ENCODE results near the gene TOMM70. TPM values are rescaled to one million over a fixed set of nuclear protein-coding genes. Genes with fewer than 3 reads are reported as not detected.

Gene TOMM70
- total and polyA plus RNA-seq, 2 of the 13 experiments (the other 11 are each of a cell fraction or from before 2014, with no cell fraction given): 27.0 to 77.2 TPM

DNA sequence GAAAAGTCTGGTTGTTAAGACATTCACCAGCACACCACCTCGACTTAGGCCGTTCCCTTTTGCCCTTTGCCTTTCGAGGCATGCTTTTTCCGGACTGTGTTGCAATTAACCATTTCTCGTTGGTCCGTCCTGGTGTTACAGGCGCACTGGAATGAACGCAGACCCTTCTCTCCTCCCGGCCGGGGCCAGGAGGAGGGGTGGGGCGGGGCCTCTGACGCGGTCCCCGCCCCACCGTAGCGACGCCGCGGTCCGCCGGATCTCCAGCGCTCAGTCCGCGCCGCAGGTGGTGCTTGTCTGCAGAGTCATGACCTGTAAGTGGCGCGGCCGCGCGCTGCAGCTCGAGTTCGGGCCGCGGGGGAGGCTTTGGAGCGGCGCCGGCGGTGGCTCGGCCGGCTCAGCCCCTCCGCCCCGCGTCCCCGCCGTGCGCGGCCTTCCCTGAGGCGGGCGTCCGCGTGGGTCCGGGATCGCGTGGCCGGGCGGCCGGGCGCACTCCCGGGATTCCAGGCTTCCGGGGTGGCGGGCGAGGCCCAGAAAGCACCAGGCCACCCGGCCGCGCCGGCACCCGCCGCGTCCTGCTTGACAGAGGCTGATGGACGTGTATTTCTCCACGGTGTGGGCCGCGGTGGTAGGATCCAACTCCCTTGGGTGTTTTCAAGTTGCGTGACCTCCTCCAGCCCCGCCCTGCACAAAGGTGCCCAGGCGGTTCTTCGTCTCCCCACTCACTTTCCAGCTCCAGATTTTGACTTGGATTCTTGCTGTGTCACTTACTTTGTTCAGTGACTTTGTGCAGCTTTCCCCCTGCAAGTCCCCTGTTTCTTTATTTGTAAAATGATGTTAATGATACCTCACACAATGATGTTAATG, 66.2 kb downstream of the TOMM70 start, which contains the start of gene NIT2 (continued):
- TF ChIP-seq PBX3 (CRISPR knock-in tag; IDR thresholded peaks at IDR 0.05; ENCODE audit: borderline replicate concordance) (no peak), MIER3 (CRISPR knock-in tag; IDR thresholded peaks at IDR 0.05; ENCODE audit: borderline replicate concordance) (no peak), ZSCAN12 (CRISPR knock-in tag; IDR thresholded peaks at IDR 0.05) (no peak), THAP8 (CRISPR knock-in tag; IDR thresholded peaks at IDR 0.05; ENCODE audit: borderline replicate concordance) (no peak), ZNF569 (CRISPR knock-in tag; IDR thresholded peaks at IDR 0.05; ENCODE audit: borderline replicate concordance) (no peak), TOE1 (CRISPR knock-in tag; IDR thresholded peaks at IDR 0.05) (no peak), HNF4A (CRISPR knock-in tag; IDR thresholded peaks at IDR 0.05) (peak; percentile 72), ZNF367 (CRISPR knock-in tag; IDR thresholded peaks at IDR 0.05; ENCODE audit: borderline replicate concordance) (peak; percentile 75; the same call in 1 of the 2 replicates), MTERF4 (CRISPR knock-in tag; IDR thresholded peaks at IDR 0.05) (0 out of 2 replicates have a peak, but pooled peaks have one; percentile 46), RXRA (CRISPR knock-in tag; IDR thresholded peaks at IDR 0.05) (peak; percentile 32; the same call in 1 of the 2 replicates), ZFP82 (CRISPR knock-in tag; IDR thresholded peaks at IDR 0.05; ENCODE audit: borderline replicate concordance) (no peak), ZBTB1 (CRISPR knock-in tag; IDR thresholded peaks at IDR 0.05; ENCODE audit: borderline replicate concordance) (no peak), NR1H2 (CRISPR knock-in tag; IDR thresholded peaks at IDR 0.05; ENCODE audit: borderline replicate concordance, low read depth) (no peak), NCOA1 (CRISPR knock-in tag; IDR thresholded peaks at IDR 0.05) (no peak)
- TF ChIP-seq, protein P1, sequence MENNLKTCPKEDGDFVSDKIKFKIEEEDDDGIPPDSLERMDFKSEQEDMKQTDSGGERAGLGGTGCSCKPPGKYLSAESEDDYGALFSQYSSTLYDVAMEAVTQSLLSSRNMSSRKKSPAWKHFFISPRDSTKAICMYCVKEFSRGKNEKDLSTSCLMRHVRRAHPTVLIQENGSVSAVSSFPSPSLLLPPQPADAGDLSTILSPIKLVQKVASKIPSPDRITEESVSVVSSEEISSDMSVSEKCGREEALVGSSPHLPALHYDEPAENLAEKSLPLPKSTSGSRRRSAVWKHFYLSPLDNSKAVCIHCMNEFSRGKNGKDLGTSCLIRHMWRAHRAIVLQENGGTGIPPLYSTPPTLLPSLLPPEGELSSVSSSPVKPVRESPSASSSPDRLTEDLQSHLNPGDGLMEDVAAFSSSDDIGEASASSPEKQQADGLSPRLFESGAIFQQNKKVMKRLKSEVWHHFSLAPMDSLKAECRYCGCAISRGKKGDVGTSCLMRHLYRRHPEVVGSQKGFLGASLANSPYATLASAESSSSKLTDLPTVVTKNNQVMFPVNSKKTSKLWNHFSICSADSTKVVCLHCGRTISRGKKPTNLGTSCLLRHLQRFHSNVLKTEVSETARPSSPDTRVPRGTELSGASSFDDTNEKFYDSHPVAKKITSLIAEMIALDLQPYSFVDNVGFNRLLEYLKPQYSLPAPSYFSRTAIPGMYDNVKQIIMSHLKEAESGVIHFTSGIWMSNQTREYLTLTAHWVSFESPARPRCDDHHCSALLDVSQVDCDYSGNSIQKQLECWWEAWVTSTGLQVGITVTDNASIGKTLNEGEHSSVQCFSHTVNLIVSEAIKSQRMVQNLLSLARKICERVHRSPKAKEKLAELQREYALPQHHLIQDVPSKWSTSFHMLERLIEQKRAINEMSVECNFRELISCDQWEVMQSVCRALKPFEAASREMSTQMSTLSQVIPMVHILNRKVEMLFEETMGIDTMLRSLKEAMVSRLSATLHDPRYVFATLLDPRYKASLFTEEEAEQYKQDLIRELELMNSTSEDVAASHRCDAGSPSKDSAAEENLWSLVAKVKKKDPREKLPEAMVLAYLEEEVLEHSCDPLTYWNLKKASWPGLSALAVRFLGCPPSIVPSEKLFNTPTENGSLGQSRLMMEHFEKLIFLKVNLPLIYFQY (CRISPR knock-in tag; IDR thresholded peaks at IDR 0.05; ENCODE audit: borderline replicate concordance): no peak
- TF ChIP-seq, protein P2, sequence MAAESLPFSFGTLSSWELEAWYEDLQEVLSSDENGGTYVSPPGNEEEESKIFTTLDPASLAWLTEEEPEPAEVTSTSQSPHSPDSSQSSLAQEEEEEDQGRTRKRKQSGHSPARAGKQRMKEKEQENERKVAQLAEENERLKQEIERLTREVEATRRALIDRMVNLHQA (CRISPR knock-in tag; IDR thresholded peaks at IDR 0.05): no peak
- TF ChIP-seq, protein P3, sequence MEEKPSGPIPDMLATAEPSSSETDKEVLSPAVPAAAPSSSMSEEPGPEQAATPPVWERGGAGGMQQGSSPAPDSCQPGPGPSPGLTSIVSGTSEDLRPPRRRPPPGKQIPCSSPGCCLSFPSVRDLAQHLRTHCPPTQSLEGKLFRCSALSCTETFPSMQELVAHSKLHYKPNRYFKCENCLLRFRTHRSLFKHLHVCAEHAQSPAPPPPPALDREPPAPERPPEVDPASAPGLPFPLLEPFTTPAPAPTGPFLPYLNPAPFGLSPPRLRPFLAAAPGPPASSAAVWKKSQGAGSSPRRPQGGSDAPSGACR (CRISPR knock-in tag; IDR thresholded peaks at IDR 0.05): 0 out of 2 replicates have a peak, but pooled peaks have one; percentile 2
